Hematopoietic multipotent progenitor cell treated with erythropoietin and hydrocortisone succinate and interleukin-3 and kit ligand, for 8 days (in vitro differentiated cells): Measurements from ENCODE around the gene PSKH1.

ENCODE experiments used
- DNase-seq: peaks from one replicate; pipeline ENCODE4 v3.0.0-alpha.2; 2015

Gene PSKH1

DNA sequence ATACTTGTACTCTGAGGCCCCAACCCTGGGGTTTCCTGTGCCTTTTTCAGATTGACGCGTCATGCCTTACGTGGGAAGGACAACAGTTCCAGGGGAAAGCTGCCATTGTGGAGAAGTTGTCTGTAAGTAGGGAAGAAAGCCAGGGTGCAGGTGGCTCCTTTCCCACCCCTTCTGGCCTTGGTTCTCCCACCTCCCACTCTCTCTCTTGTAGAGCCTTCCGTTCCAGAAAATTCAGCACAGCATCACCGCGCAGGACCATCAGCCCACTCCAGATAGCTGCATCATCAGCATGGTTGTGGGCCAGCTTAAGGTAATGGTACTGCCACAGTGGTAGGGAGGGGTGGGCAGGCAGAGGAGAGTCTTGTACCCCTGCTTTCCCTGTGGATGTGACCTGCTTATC is 24.8 kb upstream of the PSKH1 start:
- DNase-seq: no peak

DNA sequence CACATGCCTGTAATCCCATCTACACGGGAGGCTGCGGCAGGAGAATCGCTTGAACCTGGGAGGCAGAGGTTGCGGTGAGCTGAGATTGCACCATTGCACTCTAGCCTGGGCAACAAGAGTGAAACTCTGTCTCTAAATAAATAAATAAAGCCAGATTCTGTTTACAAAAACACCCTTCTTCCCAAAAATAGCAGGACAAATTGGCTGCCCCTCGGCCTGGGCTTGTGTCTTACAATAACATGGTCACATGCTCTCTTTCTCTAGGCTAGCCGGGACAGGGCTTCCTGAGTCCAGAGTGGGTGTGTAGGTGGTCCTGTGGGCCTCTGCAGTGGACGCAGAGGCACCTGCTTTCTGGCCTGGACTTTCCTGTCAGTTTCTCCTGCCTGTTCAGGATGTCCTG is 23.4 kb upstream of the PSKH1 start:
- no peak for DNase-seq

DNA sequence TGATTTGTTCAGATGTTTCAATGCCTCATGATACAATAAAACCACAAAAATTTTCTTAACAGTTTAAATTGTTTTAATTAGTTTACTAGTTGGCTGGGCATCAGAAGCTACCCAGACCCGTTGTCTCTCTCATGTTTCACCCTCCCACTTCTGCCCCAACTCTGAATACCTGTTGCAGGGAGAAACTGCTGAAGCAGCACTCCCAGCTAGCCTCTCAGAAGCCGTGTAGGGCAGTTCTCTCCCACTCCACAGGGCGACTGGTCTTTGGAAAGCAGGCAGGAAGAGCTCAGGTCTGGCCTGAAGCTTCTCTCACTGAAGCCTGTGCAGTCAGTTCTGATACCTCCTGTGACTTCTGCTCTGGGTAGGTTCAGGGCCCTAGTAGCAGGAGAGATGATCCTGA is 21.8 kb upstream of the PSKH1 start:
- no peak for DNase-seq

DNA sequence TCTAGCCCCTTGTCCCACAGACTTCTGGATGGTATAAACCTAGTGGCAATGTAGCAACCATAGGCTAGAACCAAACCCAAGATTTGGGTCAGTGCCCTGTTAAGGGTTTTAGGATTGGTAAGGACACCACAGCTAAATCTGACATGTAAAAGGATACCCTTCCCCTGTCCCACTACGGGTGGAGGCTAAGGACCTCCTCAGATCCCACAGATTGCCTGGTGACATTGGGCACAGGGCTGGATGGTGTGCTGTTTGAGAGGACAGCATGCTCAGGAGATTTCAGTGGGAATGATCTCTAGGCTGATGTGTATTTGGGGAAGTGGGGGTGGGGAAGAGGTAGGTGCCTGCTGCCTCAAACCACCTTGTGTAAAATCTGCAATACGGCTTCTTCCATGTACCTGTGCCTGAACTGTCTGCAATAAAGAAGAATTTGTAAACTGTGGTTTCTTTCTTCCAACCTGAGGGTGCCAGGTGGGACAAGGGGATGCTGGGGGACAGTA is 20.9 kb upstream of the PSKH1 start:
- no peak for DNase-seq

DNA sequence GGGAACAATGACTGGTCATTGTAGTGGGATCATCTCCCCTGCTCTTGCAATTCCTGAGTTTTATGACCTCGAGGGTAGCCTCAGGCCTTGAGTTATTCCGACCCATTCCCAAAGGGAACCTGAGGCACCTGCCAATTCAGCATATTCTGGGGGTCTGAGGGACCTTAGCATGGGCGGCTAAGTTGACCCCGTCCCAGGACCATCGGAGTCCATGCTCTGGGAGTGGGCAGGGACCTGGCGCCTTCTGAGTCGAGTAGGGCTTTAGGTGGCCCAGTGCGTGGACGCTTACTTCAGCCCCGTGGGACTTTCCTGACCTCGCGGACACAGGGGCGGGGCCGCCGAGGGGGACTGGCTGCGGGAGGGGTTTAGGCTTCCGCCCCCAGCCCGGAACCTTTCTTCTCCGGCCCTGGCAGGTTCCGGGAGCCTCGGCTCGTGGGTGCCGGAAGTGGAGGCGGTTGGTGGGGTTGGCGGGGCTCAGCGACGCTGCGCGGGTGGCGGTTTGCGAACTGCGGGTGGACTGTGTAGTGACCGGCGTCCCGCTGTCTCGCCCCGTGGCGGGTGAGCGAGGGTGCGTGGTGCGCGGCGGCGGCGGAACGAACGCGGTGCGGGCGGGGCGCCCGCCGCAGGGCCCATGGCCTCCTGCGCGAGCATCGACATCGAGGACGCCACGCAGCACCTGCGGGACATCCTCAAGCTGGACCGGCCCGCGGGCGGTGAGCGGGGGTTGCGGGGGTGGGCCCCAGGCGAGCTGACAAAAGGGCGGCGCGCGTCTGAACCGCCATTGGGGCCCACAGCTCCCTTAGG is 20.2 kb upstream of the PSKH1 start, which contains the start of gene EDC4:
Gene EDC4 (plus strand): TSS at position 422 of the 804 bp plus-strand sequence. CDS start 210 bp downstream, at position 632.
- peak; percentile 76 for DNase-seq

DNA sequence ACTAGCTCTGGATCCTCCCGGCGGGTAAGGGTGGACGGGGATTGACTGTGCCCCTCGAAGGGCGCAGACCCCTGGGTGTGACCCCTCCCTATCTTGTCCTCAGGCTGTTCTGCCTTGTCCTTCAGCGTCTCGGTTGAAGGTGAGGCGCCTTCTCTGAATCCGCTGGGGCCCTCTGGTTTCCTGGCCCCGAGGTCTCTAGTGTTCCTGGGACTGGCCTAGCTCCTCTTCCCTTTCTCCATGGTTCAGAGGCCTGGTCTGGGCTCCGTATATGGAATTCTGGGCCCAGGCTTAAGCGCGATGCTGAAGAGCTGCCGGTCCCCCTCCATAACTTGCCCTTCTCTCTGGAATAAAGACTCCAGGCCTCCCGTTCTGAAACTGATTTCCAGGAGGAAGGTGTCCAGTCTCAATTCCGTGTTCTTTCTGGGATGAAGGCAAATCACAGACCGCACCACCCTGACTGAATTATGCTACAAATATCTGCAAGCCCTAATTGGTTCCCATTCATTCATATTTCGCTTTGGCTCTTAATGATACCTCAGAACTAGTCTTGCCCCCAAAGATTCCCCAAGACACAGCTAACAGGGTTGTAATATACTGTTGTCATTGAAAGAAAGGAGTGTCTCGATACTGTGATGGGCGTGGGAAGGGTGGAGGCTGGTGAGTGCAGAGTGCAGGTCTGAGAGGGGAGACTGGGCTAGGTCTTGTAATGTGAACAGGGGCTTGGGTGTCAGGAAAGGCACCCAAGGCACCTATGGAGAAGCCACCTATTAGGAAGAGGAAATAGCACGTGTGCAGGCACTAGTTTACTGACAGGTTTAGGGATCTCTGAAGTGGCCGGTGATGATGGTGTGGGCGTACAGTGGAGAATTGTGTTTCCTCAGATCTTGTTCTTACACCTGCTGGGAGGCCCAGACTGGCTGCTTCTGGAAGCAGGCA is 19.4 kb upstream of the PSKH1 start:
- no peak for DNase-seq

DNA sequence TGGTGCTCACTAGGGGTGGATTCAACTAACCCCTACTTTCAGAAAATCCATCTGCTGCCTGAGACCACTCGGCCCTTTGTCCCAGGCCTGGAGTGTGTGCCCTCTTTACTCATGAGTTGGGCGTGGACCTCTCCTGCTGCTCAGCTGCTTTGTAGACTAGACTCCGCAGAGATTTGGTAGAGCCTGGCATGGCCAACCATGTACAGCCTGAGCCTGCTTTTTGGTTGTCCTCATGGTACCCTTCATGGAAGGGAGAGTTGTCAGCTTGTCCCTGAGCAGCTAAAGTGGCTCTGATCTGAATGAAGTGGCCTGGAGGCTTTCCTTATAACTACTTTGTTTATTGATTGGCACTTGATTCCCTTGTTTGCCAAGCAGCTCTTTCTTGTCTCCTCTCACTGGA is 18.7 kb upstream of the PSKH1 start:
- DNase-seq: no peak

DNA sequence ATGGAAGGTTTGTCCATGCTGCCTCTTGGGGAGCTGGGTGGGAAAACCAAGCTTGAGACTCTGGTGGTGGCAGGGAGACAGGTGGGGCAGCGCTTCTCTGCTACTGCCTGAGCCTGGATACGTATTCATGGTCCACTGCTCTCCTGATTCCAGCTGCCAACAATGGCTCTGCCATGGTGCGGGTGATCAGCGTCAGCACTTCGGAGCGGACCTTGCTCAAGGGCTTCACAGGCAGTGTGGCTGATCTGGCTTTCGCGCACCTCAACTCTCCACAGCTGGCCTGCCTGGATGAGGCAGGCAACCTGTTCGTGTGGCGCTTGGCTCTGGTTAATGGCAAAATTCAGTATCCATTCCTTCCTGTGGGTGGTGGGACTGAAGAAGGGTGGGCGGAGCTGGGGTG is 16.0 kb upstream of the PSKH1 start:
- no peak for DNase-seq

DNA sequence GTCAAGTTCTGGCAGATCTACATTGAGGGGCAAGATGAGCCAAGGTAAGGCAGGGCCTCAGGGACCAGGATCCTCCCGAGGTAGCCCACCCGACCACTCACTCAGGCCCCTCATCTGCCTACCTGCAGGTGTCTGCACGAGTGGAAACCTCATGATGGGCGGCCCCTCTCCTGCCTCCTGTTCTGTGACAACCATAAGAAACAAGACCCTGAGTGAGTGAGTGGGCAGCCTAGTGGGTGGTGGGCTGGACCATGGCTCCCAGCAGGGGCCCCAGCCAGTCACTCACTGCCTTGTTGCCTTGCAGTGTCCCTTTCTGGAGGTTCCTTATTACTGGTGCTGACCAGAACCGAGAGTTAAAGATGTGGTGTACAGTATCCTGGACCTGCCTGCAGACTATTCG is 14.8 kb upstream of the PSKH1 start:
- no peak for DNase-seq

DNA sequence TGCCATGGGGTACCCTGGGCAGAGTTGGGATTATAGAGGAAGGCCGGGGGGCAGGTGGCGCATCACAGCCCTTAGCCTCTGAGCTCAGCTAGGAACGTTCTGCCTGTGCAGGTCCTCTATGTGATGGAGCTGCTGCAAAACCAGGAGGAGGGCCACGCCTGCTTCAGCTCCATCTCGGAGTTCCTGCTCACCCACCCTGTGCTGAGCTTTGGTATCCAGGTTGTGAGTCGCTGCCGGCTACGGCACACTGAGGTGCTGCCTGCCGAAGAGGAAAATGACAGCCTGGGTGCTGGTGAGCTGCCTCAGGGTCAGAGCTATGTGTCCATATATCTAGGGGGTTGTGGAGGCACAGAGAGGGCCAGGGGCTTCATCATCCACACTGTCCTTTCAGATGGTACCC is 14.2 kb upstream of the PSKH1 start:
- no peak for DNase-seq

DNA sequence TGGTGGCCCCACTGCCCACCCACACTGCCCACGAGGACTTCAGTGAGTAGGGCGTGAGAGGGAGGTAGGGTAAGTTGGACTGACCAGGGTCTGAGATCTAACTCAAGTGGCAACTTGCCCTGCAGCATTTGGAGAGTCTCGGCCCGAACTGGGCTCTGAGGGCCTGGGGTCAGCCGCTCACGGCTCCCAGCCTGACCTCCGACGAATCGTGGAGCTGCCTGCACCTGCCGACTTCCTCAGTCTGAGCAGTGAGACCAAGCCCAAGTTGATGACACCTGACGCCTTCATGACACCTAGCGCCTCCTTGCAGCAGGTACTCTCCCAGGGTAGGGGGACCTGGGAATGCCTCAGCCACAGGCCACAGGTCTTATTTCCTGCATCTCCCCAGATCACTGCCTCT is 13.6 kb upstream of the PSKH1 start:
- no peak for DNase-seq

DNA sequence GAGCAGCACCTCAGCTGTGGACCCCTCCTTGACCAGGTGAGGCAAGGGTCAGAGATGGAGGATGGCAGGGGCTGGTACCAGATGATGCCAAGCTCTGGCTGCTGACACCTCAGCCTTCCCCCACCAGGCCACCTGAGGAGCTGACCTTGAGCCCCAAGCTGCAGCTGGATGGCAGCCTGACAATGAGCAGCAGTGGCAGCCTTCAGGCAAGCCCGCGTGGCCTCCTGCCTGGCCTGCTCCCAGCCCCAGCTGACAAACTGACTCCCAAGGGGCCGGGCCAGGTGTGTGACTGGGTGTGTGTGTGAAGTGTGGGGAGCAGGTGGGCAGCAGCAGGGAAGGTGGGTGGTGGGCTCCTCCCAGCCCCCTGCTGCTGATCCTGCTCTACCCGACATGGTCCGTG is 13.1 kb upstream of the PSKH1 start:
- DNase-seq: no peak

DNA sequence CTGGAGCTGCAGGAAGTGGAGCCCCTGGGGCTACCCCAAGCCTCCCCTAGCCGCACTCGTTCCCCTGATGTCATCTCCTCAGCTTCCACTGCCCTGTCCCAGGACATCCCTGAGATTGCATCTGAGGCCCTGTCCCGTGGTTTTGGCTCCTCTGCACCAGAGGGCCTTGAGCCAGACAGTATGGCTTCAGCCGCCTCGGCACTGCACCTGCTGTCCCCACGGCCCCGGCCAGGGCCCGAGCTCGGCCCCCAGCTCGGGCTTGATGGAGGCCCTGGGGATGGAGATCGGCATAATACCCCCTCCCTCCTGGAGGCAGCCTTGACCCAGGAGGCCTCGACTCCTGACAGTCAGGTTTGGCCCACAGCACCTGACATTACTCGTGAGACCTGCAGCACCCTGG is 12.5 kb upstream of the PSKH1 start:
- no peak for DNase-seq

DNA sequence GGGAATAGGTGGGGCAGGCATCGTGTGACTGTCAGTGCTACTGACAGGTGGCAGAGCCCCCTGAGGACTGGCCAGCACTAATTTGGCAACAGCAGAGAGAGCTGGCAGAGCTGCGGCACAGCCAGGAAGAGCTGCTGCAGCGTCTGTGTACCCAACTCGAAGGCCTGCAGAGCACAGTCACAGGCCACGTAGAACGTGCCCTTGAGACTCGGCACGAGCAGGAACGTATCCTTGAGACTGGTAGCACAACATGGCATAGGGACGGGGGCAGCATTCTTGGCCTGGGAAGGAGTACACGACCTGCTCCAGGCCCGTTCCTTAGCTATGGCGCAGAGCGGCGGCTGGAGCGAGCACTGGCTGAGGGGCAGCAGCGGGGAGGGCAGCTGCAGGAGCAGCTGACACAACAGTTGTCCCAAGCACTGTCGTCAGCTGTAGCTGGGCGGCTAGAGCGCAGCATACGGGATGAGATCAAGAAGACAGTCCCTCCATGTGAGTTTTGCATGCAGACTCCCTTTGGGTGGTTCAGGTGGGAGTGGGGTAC is 11.4 kb upstream of the PSKH1 start:
- no peak for DNase-seq

DNA sequence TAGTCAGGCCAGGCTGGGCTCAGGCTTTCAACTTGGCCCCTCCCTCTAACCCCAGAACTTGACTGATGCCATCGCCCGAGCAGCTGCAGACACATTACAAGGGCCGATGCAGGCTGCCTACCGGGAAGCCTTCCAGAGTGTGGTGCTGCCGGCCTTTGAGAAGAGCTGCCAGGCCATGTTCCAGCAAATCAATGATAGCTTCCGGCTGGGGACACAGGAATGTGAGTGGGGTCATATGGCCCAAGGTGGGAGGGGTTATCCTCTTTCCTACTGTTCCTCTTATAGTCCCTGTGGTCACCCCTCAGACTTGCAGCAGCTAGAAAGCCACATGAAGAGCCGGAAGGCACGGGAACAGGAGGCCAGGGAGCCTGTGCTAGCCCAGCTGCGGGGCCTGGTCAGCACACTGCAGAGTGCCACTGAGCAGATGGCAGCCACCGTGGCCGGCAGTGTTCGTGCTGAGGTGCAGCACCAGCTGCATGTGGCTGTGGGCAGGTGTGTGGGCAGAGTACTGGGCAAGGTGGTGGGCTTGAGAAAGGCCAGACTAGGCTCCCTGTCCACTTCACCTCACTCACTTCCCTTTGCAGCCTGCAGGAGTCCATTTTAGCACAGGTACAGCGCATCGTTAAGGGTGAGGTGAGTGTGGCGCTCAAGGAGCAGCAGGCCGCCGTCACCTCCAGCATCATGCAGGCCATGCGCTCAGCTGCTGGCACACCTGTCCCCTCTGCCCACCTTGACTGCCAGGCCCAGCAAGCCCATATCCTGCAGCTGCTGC is 10.5 kb upstream of the PSKH1 start:
- no peak for DNase-seq

DNA sequence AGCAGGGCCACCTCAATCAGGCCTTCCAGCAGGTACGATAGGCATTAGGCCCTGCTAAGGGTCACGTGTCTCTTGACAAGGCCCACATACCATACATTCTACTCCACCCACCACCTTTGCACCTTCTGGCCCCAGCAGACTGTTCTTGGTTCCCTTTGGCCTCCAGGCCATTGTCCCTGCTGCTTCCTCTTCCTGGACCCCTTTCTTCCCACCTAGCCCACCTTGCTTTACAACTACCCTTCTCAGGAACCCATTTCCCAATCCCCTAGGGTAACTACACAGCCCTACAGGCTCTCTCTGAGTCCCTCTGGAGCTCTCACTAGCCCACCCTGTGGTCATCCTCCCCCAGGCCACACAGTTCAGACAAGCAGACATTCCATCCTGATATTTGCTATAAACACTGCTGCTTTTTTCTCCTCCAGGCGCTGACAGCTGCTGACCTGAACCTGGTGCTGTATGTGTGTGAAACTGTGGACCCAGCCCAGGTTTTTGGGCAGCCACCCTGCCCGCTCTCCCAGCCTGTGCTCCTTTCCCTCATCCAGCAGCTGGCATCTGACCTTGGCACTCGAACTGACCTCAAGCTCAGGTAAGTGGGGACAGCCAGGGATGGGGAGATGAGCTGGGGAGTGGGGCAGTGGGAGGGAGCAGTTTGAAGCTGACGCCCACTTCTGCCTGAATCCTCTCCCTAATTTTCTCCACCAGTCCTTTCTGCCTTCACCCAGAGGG is 9.7 kb upstream of the PSKH1 start:
- no peak for DNase-seq

DNA sequence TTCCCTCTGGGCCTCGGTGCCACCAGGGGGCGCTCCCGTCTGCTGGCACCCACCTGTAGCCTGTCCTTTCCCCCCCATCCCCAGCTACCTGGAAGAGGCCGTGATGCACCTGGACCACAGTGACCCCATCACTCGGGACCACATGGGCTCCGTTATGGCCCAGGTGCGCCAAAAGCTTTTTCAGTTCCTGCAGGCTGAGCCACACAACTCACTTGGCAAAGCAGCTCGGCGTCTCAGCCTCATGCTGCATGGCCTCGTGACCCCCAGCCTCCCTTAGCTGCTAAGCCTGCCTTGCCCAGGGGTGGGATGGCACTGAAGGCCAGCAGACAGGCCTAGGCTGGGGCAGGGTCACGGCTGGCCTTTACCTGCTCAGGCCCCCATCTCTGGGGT is 9.2 kb upstream of the PSKH1 start:
- peak; percentile 48 for DNase-seq

DNA sequence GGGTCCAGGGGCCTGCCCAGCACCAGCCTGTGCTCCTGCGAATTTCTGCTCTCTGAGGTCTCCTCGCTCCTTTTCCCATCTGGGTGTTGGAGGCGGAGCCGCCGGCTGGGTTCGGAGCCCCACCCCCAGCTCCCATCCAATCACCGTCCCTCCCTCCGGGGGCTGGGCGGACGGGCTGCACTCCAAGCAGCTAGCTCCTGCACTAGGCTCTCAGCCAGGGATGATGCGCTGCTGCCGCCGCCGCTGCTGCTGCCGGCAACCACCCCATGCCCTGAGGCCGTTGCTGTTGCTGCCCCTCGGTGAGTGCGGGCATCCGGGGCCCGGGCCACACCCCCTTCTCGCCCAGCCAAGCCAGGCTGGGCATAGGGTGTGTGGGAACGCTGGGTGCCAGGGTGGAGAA is 8.4 kb upstream of the PSKH1 start, which contains the start of gene NRN1L:
Gene NRN1L (plus strand): TSS at position 202 of the 400 bp plus-strand sequence. CDS start 19 bp downstream, at position 221.
- DNase-seq: no peak

DNA sequence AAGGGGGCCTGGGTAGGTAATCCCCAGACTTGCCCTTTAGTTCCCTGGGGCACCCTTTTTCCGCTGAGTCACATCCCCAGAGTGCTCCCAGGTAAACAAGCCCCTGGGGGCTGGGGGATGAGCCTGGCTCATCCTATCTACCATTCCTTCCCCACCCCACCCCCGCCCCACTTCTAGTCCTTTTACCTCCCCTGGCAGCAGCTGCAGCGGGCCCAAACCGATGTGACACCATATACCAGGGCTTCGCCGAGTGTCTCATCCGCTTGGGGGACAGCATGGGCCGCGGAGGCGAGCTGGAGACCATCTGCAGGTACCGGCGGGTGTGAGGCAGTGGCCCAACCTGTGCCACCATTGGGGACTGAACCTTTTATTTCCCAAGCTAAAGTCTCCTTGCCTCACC is 7.5 kb upstream of the PSKH1 start:
- no peak for DNase-seq

DNA sequence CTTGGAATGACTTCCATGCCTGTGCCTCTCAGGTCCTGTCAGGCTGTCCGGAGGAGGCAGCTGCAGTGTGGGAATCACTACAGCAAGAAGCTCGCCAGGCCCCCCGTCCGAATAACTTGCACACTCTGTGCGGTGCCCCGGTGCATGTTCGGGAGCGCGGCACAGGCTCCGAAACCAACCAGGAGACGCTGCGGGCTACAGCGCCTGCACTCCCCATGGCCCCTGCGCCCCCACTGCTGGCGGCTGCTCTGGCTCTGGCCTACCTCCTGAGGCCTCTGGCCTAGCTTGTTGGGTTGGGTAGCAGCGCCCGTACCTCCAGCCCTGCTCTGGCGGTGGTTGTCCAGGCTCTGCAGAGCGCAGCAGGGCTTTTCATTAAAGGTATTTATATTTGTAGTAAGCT is 7.1 kb upstream of the PSKH1 start:
- no peak for DNase-seq

DNA sequence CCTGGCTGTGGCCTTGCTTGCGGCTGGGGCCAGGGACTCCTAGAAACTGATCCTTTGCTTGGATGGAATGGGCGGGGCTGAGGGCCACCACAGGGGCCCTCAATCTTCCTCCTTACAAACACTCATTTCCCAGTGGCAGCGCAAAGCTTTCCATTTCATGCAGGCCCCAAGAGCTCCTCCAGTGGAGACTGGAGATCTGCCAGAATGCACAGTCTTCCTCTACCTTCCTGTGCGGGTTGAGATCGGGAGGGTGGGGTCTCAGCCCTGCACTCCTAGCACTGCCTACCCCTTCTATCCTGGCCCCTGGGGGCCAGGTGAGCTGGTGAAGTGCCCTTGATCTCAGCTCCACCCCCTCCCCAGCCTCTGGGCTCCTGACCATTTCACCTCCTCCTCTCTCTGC is 6.7 kb upstream of the PSKH1 start:
- no peak for DNase-seq

DNA sequence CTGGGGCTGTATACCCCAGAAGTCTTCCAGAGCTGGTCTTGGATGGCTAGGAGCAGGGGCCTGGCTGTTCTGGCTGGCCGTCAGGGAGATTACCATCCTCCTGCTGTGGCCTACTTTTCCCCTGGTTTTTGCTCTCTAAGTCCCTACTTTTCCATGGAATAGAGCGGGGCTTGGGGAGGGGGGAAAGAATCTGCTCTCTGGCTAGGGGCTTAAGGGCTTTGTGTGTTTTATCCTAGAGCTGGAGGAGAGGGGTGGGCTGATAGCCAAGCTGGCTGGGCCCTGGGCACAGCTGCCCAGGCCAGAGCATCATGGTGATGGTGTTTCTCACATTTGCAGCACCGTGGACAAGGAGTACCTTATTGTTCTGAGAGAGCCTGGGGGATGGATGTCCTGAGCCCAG is 4.7 kb upstream of the PSKH1 start:
- DNase-seq: no peak
